Lung (tissue), 12 donors: ENCODE data around the gene ATP2B2. TPM values are rescaled to one million over a fixed set of nuclear protein-coding genes. Genes with fewer than 3 reads are reported as not detected.

Experiments
- ATAC-seq: fragments of 200-7000 bp; cut with Tn5 transposase; one replicate; pipeline ENCODE4 v1.9.1; 2020; ENCODE audit warnings: moderate number of reproducible peaks; ENCODE audit not compliant: insufficient read depth, low FRiP score
- DNase-seq, 3 donors: peaks; one replicate each; pipeline ENCODE4 v3.0.0-alpha.2; 2013 to 2017
- H3K27ac ChIP-seq, 2 donors: one replicate each; pipeline ENCODE4 v1.5.1; 2013; ENCODE audit warnings: mild to moderate bottlenecking in 2 of 2, moderate library complexity in 2 of 2, control low read depth in 1 of 2, inconsistent platforms in 1 of 2, low read depth in 1 of 2, low read length in 1 of 2
- H3K27me3 ChIP-seq, 3 donors: one replicate each; pipeline ENCODE4 v1.5.1; 2013; ENCODE audit warnings: low read length in 2 of 3; ENCODE audit not compliant: control insufficient read depth in 3 of 3, insufficient read depth in 3 of 3
- H3K36me3 ChIP-seq, 4 donors: one replicate each; pipeline ENCODE4 v1.5.1; 2013; ENCODE audit warnings: low read length in 4 of 4, mild to moderate bottlenecking in 1 of 4, moderate library complexity in 1 of 4; ENCODE audit not compliant: control insufficient read depth in 4 of 4, insufficient read depth in 4 of 4
- H3K4me1 ChIP-seq, 5 donors: one replicate each; pipeline ENCODE4 v1.5.1; 2013; ENCODE audit warnings: low read length in 5 of 5, mild to moderate bottlenecking in 2 of 5, moderate library complexity in 1 of 5; ENCODE audit not compliant: control insufficient read depth in 5 of 5, insufficient read depth in 5 of 5
- H3K4me3 ChIP-seq: one replicate; pipeline ENCODE4 v1.5.1; 2013; ENCODE audit warnings: mild to moderate bottlenecking, control low read depth, moderate library complexity
- H3K9ac ChIP-seq, 2 donors: one replicate each; pipeline ENCODE4 v1.5.1; 2013; ENCODE audit warnings: low read length in 2 of 2, control low read depth in 1 of 2; ENCODE audit not compliant: insufficient read depth in 1 of 2
- H3K9me3 ChIP-seq, 4 donors: one replicate each; pipeline ENCODE4 v1.5.1; 2013; ENCODE audit warnings: low read length in 3 of 4, mild to moderate bottlenecking in 1 of 4, moderate library complexity in 1 of 4; ENCODE audit not compliant: control insufficient read depth in 4 of 4, insufficient read depth in 3 of 4
- CTCF ChIP-seq: IDR thresholded peaks from 2 replicates; pipeline ENCODE4 v1.5.1; 2012; ENCODE audit warnings: mild to moderate bottlenecking; ENCODE audit errors: control extremely low read depth, extremely low read depth
- WGBS, 2 donors: extraction: QIAGEN DNeasy Blood & Tissue Kit; methylation state at CpG; one replicate each; pipeline ENCODE4 v1.1.7; 2013; 5-methylcytosine and 5-hydroxymethylcytosine counted together
- polyA plus RNA-seq, 2 donors: library from polyadenylated mRNA; stranded (reverse); fragments of 200-250 nt; gene quantifications; one replicate each; pipeline ENCODE4 v1.2.1, GENCODE V29; 2013
- total RNA-seq, 2 donors: library from RNA; depleted of rRNA in 1 of 2; stranded (reverse); fragments of >200 nt in 1 of 2; gene quantifications; one replicate each; pipeline ENCODE4 v1.2.1, GENCODE V29; 2014 to 2021
- donor health status: control.
- donor health status: control.
- donor health status: Bipolar disorder and iron deficiency.
- donor health status: healthy.
- donor health status: DM: yes; HTN: yes; CAD: no.

The ATP2B2 gene
- total and polyA plus RNA-seq, 4 donors = 0.06 TPM; not detected in 3

GRCh38 chr3:10291641-10292040 lies 213.7 kb downstream of the ATP2B2 start:
- H3K9ac ChIP-seq = no peak overlapping the region
- H3K4me1 ChIP-seq = peaks cover 0 to 4% (median 0%) of the 10 kb centered on the region in 5 donors
- no peaks in the 10 kb centered on the region for H3K27me3 ChIP-seq
- 81 to 89% methylated on average over 6 of the region's 6 CpGs for WGBS, 2 donors
- H3K9me3 ChIP-seq = no peaks in the 10 kb centered on the region
- H3K27ac ChIP-seq = no peak overlapping the region
- peaks cover 0 to 18% (median 8%) of the 10 kb centered on the region in 4 donors for H3K36me3 ChIP-seq
- no peak overlapping the region for H3K4me3 ChIP-seq
- no peak for TF ChIP-seq CTCF
- no peak for DNase-seq
- ATAC-seq = no peak

GRCh38 chr3:10290481-10291176 lies 214.8 kb downstream of the ATP2B2 start:
- Histone ChIP-seq H3K4me1 (peaks cover 0 to 4% (median 0%) of the 10 kb centered on the region in 5 donors), H3K9ac (no peak overlapping the region), H3K4me3 (no peak overlapping the region), H3K27me3 (no peaks in the 10 kb centered on the region), H3K9me3 (no peaks in the 10 kb centered on the region), H3K36me3 (peaks cover 0 to 18% (median 11%) of the 10 kb centered on the region in 4 donors), H3K27ac (no peak overlapping the region)
- TF ChIP-seq CTCF = no peak
- no peak for DNase-seq
- no peak for ATAC-seq
- WGBS, 2 donors = 85 to 86% methylated on average over 18 of the region's 18 CpGs

GRCh38 chr3:10289787-10290355 lies 215.5 kb downstream of the ATP2B2 start:
- no peaks in the 10 kb centered on the region for H3K27me3 ChIP-seq
- H3K36me3 ChIP-seq = peaks cover 0 to 18% (median 11%) of the 10 kb centered on the region in 4 donors
- WGBS, 2 donors = 93% methylated on average over 9 of the region's 9 CpGs

More at GRCh38 chr3:10289787-10290355, 215.5 kb downstream of the ATP2B2 start:
- no peaks in the 10 kb centered on the region for H3K9me3 ChIP-seq
- H3K4me3 ChIP-seq = no peak overlapping the region
- ATAC-seq = no peak
- no peak for TF ChIP-seq CTCF
- peaks cover 0 to 5% (median 0%) of the 10 kb centered on the region in 5 donors for H3K4me1 ChIP-seq
- H3K9ac ChIP-seq = no peak overlapping the region
- H3K27ac ChIP-seq = no peak overlapping the region
- DNase-seq = no peak
